Activated CD4-positive, alpha-beta T cell treated with anti-CD3 and anti-CD28 coated beads for 48 hours (primary cell): Measurements from ENCODE around the gene CFAP100.

Source experiments
- DNase-seq: peaks from one replicate; pipeline ENCODE4 v3.0.0-alpha.2; 2020

Gene CFAP100

GRCh38 chr3:126466886-126467610, 72.3 kb downstream of the CFAP100 start:
- DNase-seq = no peak

- DNase-seq = no peak
Observed at GRCh38 chr3:126467611-126467955, 72.9 kb downstream of the CFAP100 start.

DNA sequence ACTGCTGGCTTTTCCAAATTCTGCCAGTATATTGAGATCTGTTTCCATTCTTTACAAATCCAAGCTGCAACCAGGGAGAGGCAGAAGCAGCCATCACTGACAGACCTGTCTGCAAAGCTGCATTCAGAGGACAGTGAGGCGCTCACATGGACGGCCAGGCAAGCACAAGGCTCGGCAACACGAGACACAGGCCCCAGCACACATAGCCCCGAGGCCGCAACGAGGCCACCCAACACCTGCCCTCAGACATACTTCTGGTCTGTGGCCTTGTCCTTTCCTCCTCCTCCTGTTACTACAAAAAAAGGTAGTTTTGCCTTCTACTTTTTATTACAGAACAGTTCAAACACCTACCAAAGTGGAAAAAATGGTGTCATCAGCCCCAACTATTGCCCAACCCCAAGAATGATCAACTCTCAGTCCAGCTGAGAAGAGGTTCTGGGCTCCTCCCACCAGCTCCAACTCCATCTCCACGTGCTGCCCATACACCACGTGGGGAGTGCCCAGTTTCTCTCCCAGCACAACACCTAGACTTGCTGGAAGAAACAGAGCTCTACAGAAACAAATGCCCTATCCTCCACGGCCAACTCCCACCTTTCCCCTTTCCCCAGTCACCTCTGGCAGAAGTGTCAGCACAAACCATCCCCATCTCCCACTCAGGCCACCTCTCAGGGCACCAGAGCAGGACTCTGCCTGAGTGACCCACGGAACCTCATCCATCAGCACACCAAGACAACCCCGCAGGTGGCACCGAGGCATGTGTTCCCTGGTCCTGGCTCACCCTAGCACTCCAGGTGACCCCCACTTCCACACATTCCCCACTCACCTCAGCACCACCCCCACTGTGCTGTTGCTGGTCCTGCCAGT, 73.6 kb downstream of the CFAP100 start:
- no peak for DNase-seq

GRCh38 chr3:126469479-126469878, 74.8 kb downstream of the CFAP100 start:
- no peak for DNase-seq

DNA sequence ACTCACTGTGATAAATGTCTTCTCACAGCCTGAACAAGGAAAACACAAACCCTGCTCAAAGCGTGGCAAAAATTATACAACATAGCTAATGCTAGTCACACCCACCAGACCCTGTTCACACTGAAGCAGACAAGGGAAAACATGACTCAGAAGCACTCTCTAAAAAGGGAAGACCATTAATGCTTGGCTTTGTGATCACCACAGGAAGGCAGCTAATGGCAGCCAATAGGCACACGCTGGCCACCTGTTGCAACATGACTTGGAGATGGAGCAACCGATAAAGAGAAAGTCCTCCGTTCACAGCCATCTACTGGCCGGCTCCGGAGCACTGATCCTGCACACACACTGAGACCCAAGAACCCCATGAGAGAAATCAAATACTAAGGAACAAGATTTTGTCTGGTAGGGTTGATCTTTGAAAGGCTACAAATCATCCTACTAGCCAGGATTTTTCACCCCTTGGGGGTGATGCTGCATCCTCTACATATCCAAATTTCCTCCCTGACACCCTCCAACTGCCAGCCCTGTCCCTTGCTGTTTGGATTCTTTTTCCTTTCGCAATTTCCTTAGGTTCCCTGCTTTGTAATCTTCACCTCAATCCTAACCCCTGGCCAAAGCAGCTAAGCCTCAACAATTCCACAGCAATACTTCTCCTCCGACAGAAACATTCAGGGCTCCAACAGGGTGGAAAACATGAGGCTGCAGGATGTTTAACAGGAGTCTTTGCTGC, 77.7 kb downstream of the CFAP100 start:
- peak; percentile 8 for DNase-seq

- DNase-seq = peak; percentile 30
Observed at GRCh38 chr3:126473292-126474168, 78.8 kb downstream of the CFAP100 start.

- DNase-seq = peak; percentile 47
Observed at GRCh38 chr3:126474498-126475412, 80.0 kb downstream of the CFAP100 start.

GRCh38 chr3:126475413-126476114, 80.9 kb downstream of the CFAP100 start, which contains the start of gene ZXDC:
ZXDC (minus strand) TSS chr3:126475891; CDS start chr3:126475865, 26 bp downstream.
- peak; percentile 93 for DNase-seq

DNA sequence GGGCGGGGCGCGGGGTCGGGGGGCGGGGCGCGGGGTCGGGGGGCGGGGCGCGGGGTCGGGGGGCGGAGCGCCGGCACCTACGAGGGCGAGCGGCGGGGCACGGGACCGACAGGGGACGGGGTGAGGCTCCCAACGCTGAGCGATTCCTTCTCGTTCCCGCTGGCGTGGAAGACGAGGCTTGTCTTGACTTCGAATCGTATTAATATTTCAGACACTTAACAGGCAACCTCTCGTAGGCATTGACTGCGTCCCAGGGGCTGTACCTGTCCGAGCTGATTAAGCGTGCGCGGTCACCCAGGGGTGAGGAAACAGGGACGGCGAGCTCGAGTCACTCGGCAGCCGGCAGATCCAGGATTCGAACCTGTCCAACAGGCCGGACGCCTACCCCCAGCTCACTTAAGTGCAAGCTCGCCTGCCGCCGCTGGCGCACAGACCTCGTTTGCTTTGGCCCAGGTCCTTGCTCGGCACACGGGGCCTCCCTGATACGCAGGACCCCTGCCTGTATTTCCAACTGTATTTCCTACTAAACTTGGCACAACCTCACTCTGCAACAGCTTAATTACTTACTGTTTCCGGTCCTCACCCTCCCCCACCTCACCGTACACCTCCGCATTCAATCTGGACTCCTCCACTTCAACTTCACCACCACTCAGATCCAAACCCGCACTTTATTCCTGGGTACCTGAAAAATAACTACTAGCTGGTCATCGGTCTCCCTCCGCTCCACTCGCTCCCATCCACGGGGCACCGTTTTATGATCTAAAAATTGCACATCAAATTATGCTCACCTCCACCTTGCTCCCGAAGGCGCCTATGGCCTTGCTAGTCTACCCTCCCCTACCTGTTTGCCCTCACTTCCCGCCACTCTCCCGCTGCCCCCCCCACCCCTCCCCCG, 81.7 kb downstream of the CFAP100 start:
- no peak for DNase-seq

DNA sequence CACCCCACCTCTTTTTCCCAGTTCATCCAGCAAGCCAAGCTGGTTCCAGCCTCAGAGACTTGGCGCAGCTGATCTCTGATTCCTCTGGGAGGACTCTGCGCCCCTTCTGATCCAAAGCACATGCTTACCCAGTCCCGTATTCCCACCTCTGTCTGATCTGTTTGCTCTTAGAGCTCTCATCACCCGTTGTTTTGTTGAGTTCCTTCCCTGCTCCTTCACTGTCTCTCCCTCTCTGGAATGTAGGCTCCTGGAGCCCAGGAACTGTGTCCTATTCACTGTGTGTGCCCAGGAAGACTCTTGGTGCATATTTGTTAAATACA, 82.3 kb downstream of the CFAP100 start:
- no peak for DNase-seq

GRCh38 chr3:126478581-126479310, 84.0 kb downstream of the CFAP100 start:
- DNase-seq = no peak

DNA sequence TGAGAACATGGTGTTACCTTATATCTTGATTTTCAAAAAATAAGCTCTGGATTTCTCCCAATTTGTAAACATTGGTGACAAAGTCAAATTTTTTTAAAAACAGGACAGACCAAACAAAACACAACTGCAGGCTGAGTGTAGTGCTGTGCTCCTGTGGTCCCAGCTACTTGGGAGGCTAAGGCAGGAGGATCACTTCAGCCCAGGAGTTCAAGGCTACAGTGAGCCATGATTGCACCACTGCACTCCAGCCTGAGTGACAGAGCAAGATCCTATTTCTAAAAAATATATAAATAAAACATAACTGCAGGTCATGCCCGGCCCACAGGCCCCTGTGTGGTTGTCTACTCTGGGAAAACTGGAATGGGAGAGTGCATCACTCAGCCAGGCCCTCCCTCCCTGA, 84.9 kb downstream of the CFAP100 start:
- DNase-seq = no peak

- DNase-seq = no peak
Observed at GRCh38 chr3:126480206-126480605, 85.5 kb downstream of the CFAP100 start.

- no peak for DNase-seq
Observed at GRCh38 chr3:126480861-126481260, 86.2 kb downstream of the CFAP100 start.

GRCh38 chr3:126481808-126482502, 87.2 kb downstream of the CFAP100 start:
- DNase-seq = no peak

GRCh38 chr3:126482503-126483255, 88.0 kb downstream of the CFAP100 start:
- DNase-seq = no peak

DNA sequence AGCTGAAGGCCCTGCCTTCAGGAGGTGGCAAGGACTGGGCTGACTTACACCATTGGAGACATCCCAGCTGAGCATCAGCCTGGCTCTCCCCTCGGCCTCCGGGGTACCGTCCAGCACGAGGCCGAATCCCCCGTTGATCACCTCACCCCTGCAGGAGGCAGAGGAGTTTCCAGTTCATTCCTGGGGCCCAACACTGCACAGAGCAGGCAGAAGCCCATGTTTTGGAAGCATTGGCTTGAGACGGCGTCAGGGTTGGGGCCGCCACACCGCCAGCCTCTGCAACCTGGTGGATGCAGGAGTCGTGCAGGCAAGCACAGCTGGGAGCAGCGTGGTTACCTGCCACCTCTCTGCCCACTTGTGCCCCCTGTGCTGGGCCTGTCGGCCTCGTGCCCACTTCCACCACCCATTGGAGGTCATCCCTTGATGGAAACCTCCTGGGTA, 88.6 kb downstream of the CFAP100 start:
- DNase-seq = no peak

- DNase-seq = no peak
Observed at GRCh38 chr3:126484148-126484547, 89.4 kb downstream of the CFAP100 start.
